ENCODE measurements around the gene ZNF224.

Gene ZNF224

GRCh38 chr19:44141191-44142058 is 47.3 kb downstream of the ZNF224 start, which contains the start of gene ZNF234:
TSS of gene ZNF234 (plus strand) at chr19:44141554. CDS start at chr19:44144633, 3,079 bp downstream.
- DNase-seq, result peak; percentile 78

DNA sequence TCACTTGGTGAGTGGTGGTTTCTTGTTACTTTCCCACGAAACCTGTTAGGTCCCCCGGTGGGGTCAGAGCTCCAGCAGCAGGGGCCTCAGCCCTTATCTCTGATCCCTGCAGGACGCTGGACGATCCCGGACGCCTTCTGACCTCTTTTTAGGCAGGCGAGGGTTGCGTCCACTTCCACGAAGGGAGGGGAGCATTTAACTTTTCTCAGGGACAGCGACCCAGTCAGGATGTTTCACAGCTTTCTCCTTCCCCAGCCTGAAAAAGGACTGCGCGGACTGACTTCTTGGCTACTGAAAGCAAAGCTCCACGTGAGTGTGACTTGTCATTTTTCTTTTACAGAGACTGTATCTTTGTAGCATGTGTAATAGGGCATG is 47.9 kb downstream of the ZNF224 start:
- peak; percentile 20 for DNase-seq

- no peak for DNase-seq
Observed at GRCh38 chr19:44149776-44150175, 55.6 kb downstream of the ZNF224 start.

DNA sequence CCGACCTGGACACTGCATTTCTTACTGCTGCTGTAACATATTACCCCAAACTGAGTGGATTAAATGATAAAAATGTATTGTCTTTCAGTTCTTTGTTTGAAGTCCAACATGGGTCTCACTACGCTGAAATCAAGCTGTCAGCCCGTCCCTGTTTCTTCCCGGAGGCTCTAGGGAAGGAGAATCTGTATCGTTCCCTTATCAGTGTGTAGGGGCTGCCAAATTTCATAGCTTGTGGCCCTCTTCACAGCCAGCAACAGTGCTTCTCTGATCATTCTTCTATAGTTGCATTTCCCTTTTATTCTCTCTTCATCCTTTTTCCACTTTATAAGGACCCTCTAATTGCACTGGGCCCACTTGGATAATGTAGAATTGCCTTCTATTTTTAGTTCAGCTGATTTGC is 57.3 kb downstream of the ZNF224 start:
- no peak for DNase-seq

DNA sequence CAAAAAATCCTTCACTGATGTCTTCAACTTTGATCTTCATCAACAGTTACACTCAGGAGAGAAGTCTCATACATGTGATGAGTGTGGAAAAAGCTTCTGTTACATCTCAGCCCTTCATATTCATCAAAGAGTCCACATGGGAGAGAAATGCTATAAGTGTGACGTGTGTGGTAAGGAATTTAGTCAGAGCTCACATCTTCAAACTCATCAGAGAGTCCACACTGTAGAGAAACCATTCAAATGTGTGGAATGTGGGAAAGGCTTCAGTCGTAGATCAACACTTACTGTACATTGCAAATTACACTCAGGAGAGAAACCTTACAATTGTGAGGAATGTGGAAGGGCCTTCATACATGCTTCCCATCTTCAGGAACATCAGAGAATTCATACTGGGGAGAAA is 62.3 kb downstream of the ZNF224 start:
- no peak for DNase-seq
